Measurements from ENCODE around the gene KLHL17. TPM values are rescaled to one million over a fixed set of nuclear protein-coding genes. Genes with fewer than 3 reads are reported as not detected.
A peak's percentile ranks its signal among the peaks of the same experiment; 100 is the strongest.

Gene KLHL17
- total and polyA plus RNA-seq, 12 donors: 0.73 to 38.8 (median 6.9) TPM

GRCh38 chr1:1014799-1015681, 54.7 kb downstream of the KLHL17 start:
- TF ChIP-seq CTCF (IDR thresholded peaks at IDR 0.05) (peak in 1 of 6 experiments; percentile 20), POLR2A (IDR thresholded peaks at IDR 0.05) (no peak)
- H3K27ac ChIP-seq: no peak overlapping the region
- H3K4me1 ChIP-seq (replicated peaks in 1 of 2): peaks cover 0 to 19% of the 10 kb centered on the region in 2 donors
- H3K27me3 ChIP-seq: no peaks in the 10 kb centered on the region
- no peak for DNase-seq
- no peaks in the 10 kb centered on the region for H3K36me3 ChIP-seq (replicated peaks in 1 of 2)
- H3K4me3 ChIP-seq: no peak overlapping the region
- WGBS, 4 donors: 74 to 82% (median 77%) methylated on average over 5 to 20 of the region's 20 CpGs
- intact Hi-C loops (cut with DNase I): no loop called here
- no peaks in the 10 kb centered on the region for H3K9me3 ChIP-seq (replicated peaks in 1 of 3)

Small RNA genes within 50 kb of the gene (small RNA-seq; reads per million reads assigned to genes)
- gene AL645608.3: 0 reads per million in 2 donors
- 0 reads per million in 2 donors for gene AL645608.4

Other genes with a start within 250 kb of the KLHL17 start
- 10 to 100 TPM in 7 of 9 donors, 1 to 10 TPM in 2; 1.8 to 30.8 (median 16.6) TPM for gene SAMD11, start 36.7 kb upstream of the KLHL17 start, total RNA-seq
- 10 to 100 TPM in 2 of 3 donors, 1 to 10 TPM in 1; 2.5 to 96.6 (median 32.7) TPM for gene SAMD11, start 36.7 kb upstream of the KLHL17 start, polyA plus RNA-seq
- gene NOC2L, start 1.3 kb upstream of the KLHL17 start, total RNA-seq: 10 to 100 TPM; 22.4 to 58.9 (median 43.6) TPM
- gene NOC2L, start 1.3 kb upstream of the KLHL17 start, polyA plus RNA-seq: 10 to 100 TPM; 39.2 to 97.7 (median 64.9) TPM
- gene PLEKHN1, start 5.9 kb downstream of the KLHL17 start, total RNA-seq: 1 to 10 TPM in 3 of 9 donors, under 1 TPM in 3, not detected in 3; 0.30 to 3.8 (median 1.1) TPM
- gene PLEKHN1, start 5.9 kb downstream of the KLHL17 start, polyA plus RNA-seq: 10 to 100 TPM in 1 of 3 donors, 1 to 10 TPM in 1, under 1 TPM in 1; 0.05 to 10.5 (median 4.2) TPM
- gene PERM1, start 21.5 kb downstream of the KLHL17 start, total RNA-seq: under 1 TPM in 5 of 9 donors, not detected in 4; 0.13 to 0.28 (median 0.14) TPM
- gene PERM1, start 21.5 kb downstream of the KLHL17 start, polyA plus RNA-seq: under 1 TPM in 2 of 3 donors, not detected in 1; 0.40 to 0.88 TPM
- gene HES4, start 39.5 kb downstream of the KLHL17 start, total RNA-seq: 10 to 100 TPM in 1 of 9 donors, 1 to 10 TPM in 8; 3.1 to 14.5 (median 6.3) TPM
- 10 to 100 TPM in 2 of 3 donors, not detected in 1; 27.3 to 29.8 TPM for gene HES4, start 39.5 kb downstream of the KLHL17 start, polyA plus RNA-seq
- gene ISG15, start 52.9 kb downstream of the KLHL17 start, total RNA-seq: 10 to 100 TPM; 11.5 to 58.1 (median 22.9) TPM
- gene ISG15, start 52.9 kb downstream of the KLHL17 start, polyA plus RNA-seq: 100 to 1,000 TPM in 2 of 3 donors, 1 to 10 TPM in 1; 1.7 to 308 (median 220) TPM
- 10 to 100 TPM in 6 of 9 donors, 1 to 10 TPM in 3; 3.4 to 20.5 (median 13.0) TPM for gene AGRN, start 59.5 kb downstream of the KLHL17 start, total RNA-seq
- 10 to 100 TPM in 2 of 3 donors, 1 to 10 TPM in 1; 2.2 to 27.8 (median 10.2) TPM for gene AGRN, start 59.5 kb downstream of the KLHL17 start, polyA plus RNA-seq
- not detected for gene RNF223, start 113.7 kb downstream of the KLHL17 start, total RNA-seq
- under 1 TPM in 1 of 3 donors, not detected in 2; 0.03 TPM for gene RNF223, start 113.7 kb downstream of the KLHL17 start, polyA plus RNA-seq
- 10 to 100 TPM in 5 of 9 donors, 1 to 10 TPM in 4; 5.4 to 17.3 (median 11.0) TPM for gene C1orf159, start 155.5 kb downstream of the KLHL17 start, total RNA-seq
- gene C1orf159, start 155.5 kb downstream of the KLHL17 start, polyA plus RNA-seq: 10 to 100 TPM in 2 of 3 donors, under 1 TPM in 1; 0.55 to 54.3 (median 25.5) TPM
- gene TTLL10, start 213.3 kb downstream of the KLHL17 start, total RNA-seq: not detected
- gene TTLL10, start 213.3 kb downstream of the KLHL17 start, polyA plus RNA-seq: under 1 TPM in 2 of 3 donors, not detected in 1; 0.32 to 0.44 TPM
- under 1 TPM in 3 of 9 donors, not detected in 6; 0.27 to 0.90 (median 0.39) TPM for gene TNFRSF18, start 246.0 kb downstream of the KLHL17 start, total RNA-seq
- gene TNFRSF18, start 246.0 kb downstream of the KLHL17 start, polyA plus RNA-seq: 1 to 10 TPM in 1 of 3 donors, under 1 TPM in 1, not detected in 1; 0.64 to 1.5 TPM